GM19099 (cell line): Measurements from ENCODE around the gene CRMP1.

Source experiments
- POLR2A ChIP-seq: IDR thresholded peaks from 3 replicates; pipeline ENCODE4 v1.6.1; 2011; ENCODE audit warnings: low read depth; ENCODE audit not compliant: insufficient read length; ENCODE audit errors: extremely low read depth

The CRMP1 gene

DNA sequence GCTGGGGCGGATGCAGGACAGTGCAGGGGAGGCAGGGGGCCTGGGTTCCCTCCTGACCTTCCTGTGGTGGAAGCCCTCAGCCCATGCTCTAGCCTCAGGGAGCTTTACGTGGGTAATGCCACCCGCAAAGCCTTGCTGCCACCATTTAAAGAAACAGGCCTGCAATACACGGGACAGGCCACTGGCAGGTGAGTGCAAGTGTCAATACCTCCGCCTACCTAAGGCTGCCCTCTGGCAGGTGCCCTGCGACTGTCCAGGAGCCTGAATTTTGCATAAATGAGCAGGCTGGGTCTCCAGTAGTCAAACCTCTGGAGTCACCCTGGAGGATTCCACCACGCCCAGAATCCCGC, 5.9 kb downstream of the CRMP1 start:
- no peak for TF ChIP-seq POLR2A

DNA sequence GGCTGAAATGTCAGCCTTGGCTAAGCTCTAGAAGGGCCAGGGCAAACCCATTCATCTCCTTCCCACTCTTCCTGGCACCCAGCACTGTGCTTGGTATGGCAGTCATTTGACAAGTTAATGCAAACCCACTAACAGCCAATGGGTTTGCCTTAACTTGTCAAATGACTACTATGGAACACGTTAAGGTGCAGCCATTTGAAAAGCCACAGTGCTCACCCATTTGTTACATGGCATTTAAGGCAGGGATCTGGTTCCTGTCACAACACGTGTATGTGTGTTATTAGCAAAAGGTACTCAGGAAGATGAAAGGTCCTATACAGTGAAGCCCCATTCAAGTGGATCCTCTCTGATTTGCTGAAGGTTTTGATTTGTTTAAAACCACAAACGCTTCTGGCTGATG, 7.2 kb downstream of the CRMP1 start:
- no peak for TF ChIP-seq POLR2A

DNA sequence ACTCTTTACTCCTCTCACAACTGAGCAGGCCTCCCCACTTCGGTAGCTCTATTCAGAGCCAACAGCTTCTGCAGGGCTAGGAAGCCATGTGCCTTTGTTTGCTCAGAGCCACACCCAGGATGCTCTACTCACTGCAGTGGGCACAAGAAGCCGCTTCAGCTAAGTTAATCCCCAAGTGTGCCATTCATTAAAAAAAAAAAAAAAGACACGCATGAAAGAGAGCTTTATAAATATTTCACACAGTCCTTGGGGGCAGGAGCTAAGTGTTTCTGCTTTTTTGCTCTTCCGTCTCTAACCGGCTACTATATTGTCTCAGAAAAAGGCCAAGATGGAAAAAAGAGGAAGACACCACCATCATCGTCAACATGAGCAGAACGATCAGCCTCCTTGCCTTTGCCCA, 8.1 kb downstream of the CRMP1 start:
- TF ChIP-seq POLR2A, result no peak

- TF ChIP-seq POLR2A, result no peak
Measured at GRCh38 chr4:5883916-5884315, 9.0 kb downstream of the CRMP1 start.

DNA sequence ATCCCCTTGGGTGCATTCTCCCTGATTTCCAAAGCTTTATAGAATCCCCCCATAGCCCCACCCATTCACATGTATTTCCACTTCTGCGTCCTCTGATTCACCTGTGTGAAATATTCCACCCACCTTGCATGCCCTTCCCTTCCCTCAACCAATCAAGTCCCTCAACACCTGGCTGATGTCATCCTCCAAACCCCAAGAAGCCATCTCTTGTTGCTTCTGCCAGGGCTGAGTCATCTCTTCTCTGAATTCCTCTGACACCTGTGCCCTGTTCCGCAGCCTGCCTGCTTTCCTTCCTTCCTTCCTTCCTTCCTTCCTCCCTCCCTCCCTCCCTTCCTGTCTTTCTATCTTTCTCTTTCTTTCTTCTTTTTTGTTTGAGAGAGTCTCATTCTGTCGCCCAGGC, 9.9 kb downstream of the CRMP1 start:
- TF ChIP-seq POLR2A, result no peak

GRCh38 chr4:5881340-5881739, 11.5 kb downstream of the CRMP1 start:
- TF ChIP-seq POLR2A, result no peak

DNA sequence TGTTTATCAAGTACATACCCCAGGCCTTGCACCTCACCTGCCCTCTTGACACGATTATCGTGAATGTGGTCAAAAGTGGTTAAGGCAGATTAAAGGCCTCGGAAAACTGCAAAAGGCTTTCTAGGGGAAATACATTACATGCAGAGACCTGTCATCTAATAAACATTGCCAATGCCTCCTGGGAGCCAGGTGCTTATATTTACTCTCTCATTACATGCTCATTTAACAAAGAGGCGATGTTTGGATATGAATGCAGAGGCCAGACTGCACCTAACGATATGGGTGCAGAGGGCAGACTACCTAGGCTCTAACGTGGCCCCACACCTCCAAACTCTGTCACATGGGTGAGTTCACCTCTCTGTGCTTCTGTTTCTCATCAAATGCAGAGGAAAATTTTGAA, 14.5 kb downstream of the CRMP1 start:
- TF ChIP-seq POLR2A, result no peak

GRCh38 chr4:5877392-5877791, 15.5 kb downstream of the CRMP1 start:
- no peak for TF ChIP-seq POLR2A

- TF ChIP-seq POLR2A, result no peak
Measured at GRCh38 chr4:5874811-5875449, 18.0 kb downstream of the CRMP1 start.

GRCh38 chr4:5870701-5871100, 22.2 kb downstream of the CRMP1 start:
- TF ChIP-seq POLR2A, result no peak

DNA sequence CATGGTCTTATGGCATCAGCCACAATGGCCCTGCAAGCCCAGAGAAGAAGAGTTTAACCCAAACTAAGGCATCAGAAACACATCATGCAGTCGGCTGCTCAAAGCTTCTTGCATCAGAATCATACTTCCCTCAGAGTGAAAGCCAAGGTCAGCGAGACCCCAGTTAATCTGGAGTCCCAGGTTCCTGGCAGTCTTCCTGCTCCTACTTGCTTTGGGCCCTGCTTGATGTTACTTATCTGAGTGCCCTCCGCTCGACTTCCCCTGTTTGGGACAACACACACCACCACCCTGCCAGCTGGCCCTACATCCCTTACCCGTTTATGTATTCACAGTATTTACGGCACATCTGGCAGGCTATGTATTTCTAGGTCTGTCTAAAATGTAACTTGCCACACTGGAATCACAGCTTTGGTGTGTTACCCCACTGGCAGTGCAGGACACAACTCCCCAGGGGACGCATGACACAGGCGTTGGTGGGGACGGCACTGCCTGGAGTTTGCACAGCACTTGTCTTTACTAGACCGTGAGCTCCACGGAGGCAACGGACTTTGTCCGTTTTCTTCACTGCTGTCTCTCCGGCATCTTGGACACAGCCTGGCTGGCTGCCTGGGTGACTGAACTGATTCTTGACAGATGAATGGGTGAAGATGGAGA, 22.8 kb downstream of the CRMP1 start:
- TF ChIP-seq POLR2A, result no peak

DNA sequence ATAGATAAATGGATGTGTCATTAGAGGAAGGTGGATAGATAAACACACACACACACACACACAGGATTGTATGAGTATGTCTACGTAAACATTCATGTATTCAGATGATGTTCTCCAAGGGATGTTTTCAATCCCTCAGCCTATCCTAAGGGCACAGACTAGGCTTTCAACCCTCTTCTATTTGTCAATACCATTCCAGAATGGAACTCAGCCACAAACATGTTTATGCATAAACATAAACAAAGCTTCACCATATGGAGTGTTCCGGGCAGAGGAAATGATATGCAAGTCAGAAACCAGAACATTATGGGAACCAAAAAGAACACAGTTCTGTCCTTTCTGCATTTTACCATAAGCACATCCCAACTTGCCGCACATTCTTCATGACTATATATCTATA, 25.0 kb downstream of the CRMP1 start:
- no peak for TF ChIP-seq POLR2A

DNA sequence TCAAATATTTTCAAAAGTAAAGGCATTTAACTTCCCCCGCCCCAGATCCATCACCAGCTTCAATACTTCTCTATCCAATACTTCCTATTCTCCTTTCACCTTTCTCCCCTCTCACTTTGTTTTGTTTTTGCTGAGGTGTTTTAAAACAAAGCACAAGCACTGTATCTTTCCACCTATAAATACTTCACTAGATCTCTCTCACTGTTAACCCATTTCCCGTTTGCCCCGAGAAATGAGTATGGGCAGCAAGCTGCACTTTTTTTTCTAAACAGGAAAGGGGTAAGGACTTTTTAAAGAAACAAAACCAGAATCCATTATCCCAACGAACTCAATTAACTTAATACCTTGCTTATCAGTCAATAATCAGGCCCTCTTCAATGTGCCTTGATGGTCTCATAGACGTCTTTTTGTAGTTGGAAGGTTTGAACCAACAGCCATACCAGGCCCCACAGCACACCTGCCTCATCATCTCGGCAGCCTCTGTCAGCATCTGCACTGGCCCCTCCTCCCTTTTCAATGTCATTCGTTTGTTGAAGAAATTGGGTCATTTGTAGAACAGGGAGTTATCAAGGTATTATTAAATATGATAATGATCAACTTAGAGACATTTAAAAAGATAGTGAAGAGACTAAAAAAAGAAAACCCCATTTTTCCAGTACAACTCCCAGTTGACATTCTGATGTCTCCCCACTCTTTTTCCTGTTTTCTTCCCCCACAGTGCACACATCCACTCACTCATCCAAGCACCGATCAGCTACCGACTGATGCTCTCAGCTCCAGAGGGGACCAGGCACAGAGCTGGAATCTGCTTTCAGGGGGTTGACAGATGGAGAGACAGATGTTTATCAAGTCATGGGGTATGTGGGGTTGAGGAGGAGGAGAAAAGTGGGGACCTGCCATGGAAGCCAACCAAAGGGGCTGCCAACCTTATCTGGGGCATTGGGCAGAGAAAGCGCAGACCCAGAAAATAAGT, 25.8 kb downstream of the CRMP1 start:
- no peak for TF ChIP-seq POLR2A

GRCh38 chr4:5865896-5866599, 26.8 kb downstream of the CRMP1 start:
- TF ChIP-seq POLR2A, result no peak

DNA sequence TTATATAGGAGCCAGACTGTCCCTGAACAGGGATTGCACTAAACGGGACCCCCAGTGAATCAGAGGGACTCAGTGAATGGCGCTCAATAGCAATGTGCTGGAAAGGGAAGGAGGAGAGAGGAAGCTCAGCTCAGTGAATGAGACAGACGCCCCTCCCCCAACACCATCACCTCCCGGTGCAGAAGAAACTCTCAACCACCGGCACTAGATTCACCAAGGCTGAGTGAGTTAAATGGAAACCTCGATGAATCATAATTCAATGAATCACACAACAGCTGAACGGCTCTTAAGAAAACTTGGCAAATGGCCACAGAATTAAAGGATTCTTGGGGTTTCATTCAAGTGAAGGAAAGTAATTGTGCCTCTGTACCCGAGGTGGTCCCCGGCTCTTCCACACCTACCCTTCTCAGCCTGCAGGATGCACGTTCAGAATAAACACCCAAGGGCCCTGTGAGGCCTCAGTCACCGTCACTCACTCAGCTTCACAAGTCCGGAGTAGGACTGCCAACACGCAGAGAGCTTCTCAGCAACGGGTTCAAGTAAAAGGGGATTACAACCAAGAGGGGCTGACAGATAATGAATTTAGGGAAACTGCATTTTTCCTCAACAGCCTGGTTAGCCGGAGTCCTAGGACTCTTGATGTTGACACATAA, 29.3 kb downstream of the CRMP1 start:
- TF ChIP-seq POLR2A, result no peak
